HG03342 (cell line): ENCODE results near the gene PIK3C3.

ENCODE experiments used
- ATAC-seq: cut with Tn5 transposase; IDR thresholded peaks from one replicate; pipeline ENCODE4 v1.9.1; 2021; ENCODE audit warnings: mild to moderate bottlenecking, moderate library complexity; ENCODE audit not compliant: unreplicated experiment

Gene PIK3C3

DNA sequence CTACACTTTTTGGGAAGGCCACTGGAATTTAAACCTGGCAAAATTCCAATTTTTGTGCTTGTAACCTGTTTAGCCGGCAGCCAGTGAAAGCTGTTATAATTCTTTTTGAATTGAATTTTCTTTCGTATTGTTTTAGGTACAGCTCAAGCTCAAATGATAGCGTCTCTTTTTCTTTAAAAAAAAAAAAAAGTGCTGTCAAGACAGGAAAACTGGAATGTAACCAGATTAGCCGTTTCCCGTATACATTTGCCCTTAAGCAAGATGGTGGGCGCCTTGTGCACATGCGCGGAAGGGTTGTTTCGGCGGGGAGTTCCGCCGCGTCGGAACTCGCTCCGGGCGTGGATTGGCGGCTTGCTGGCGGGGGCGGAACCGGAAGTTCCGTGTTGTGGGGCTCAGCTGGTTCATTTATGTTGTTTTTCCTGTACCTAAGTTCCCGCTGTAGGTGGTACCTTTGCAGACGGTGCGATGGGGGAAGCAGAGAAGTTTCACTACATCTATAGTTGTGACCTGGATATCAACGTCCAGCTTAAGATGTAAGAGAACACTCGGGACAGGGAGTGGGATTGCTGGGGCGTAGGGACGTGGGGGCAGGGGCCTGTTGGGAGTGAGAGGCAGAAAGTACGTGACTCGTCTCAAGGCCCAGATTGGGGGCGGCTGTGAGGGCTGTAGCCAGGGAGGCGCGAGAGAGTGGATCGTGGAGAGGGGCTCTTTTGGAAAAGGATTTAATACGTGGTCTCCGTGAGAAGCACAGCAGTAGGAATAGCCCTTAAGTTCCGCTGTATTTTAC, at the start of gene PIK3C3:
Gene PIK3C3 (plus strand): TSS at position 408 of the 787 bp plus-strand sequence. CDS start 58 bp downstream, at position 466.
- ATAC-seq, result peak; percentile 98

DNA sequence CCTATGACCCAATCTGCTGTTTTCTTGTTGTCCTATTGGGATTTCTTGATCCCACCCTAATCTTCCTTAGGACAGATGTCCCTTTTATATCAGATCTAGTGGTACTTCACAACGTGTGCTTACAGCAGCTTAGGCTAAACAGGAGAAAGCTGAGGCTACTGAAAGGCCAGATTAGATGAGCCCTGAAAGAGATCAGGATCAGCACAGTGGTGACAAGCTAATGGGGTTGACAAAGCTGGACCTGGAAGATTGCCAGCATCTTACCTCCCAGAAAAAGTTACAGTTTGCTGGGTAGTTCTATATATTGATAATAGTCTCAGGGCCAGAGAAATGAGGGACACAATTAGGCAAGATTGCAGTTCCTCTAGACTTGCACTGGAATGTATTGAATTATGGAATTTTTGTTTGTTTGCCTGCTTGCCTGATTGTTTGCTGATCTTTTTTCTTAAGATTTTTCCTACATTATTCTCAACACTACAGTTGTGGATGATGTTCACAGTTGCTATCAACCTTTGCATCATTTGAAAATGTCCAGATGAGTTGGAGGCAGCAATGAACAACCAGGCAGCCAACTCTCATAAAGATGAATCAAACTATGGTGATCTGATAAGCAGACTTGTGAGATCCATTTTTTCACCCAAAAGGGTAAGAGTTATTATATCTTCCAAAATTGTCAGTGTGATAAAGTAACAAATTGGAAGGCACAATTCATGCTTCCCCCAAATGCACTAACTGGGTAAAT, 49.1 kb upstream of the PIK3C3 start:
- no peak for ATAC-seq

DNA sequence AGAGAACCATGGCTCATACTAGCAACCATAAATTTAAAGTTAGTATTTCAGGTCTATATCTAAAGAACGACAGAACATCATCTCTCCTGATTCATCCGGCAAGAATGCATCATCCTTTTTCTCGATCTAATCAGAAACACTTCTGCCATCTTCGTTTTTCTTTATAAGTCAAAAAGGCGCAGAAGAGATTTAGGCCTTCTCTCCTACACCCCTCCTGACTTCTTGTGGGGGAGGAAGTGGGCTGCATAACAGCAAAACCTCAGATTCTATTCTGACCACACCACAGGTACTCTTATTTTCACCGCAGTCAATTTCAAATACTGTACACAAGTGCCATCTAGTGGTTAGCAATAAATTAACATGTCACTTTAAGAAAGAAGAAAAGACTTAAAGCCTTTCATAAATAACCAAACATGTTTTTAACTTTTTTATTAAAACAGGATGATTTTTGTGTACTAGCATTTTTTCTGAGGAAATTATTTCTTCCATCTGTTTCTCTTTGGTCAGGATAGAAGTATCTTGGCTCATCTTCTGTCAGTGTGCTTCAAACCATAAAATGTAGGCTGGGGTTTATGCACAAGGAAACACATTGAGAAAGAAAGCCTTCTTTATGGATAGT, 48.4 kb upstream of the PIK3C3 start:
- peak; percentile 94 for ATAC-seq

- no peak for ATAC-seq
Measured at GRCh38 chr18:41917181-41917580, 37.9 kb upstream of the PIK3C3 start.

DNA sequence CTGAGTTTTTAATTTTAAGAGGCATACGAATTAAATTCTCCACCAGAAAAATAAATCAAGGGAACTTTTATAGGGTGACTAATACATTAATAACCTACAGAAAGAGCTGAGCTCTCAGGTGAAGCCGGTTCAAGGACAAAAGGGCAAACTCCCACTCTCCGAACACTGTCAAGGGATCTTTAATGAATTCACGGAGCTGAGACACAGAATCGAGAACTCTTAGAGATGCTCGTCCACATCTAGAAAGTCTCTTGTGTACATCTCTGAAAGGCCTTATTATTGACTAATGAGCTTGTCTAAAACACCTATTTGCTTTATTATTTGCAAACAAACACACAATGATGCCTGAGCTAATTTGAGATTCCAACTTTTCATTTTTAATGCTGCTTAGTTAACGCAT, 33.3 kb upstream of the PIK3C3 start:
- ATAC-seq, result no peak

DNA sequence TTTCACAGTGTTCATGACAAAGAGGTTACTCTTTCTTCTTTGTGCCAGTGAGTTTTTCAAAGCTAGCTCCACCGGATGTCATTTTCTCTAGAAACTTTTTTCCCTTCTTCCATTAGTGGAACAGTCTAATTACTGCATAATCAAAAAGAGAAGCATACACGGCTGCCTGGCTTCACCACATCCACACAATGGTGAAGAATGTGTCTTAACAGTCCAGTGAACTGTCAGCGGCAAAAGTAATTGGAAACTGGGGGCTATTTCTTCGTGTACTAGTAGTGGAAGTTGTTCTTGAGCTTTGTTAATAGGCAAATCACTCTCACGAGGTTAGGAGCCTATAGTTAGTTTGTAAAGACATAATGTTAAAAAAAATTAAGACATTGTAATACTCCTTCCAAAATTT, 32.9 kb upstream of the PIK3C3 start:
- ATAC-seq, result no peak

GRCh38 chr18:41922841-41923240, 32.2 kb upstream of the PIK3C3 start:
- ATAC-seq, result no peak

DNA sequence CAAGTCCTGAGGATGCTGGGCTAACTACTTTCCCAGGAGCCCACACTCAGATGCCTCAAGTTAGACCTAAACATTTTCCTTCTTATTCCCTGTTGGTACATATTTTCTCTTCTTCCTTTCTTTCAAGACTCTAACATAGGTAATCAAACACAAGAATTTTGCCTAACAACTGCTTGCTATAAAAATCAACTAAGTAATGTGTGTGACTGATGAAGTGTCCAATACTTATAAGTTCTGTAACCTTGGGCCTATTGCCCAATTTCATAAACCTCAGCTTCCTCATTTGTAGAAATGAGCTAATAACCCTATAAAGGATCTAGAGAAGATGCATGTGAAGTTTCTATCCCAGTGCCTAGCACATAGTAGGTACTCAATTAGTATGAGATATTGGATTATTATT, 31.6 kb upstream of the PIK3C3 start:
- no peak for ATAC-seq

- no peak for ATAC-seq
Measured at GRCh38 chr18:41928581-41928980, 26.5 kb upstream of the PIK3C3 start.

DNA sequence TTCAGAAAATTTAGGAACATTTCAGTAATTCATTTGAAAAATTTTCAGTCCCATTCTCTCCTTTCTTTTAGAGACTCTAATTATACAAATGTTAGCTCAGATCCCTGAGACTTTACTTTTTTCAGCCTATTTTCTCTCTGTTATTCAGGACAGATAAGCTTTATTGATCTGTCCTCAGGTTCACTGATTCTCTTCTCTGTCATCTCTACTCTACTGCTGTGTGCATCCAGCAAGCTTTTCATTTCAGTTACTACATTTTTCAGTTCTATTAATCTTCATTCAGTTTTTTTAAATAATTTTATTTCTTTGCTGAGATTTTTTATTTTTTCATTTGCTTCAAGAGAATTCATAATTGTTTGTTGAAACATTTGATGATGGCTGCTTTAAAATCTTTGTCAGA, 22.1 kb upstream of the PIK3C3 start:
- no peak for ATAC-seq

GRCh38 chr18:41933778-41934177, 21.3 kb upstream of the PIK3C3 start:
- no peak for ATAC-seq

GRCh38 chr18:41936471-41937134, 18.4 kb upstream of the PIK3C3 start:
- ATAC-seq, result no peak

- no peak for ATAC-seq
Measured at GRCh38 chr18:41938445-41938844, 16.6 kb upstream of the PIK3C3 start.

DNA sequence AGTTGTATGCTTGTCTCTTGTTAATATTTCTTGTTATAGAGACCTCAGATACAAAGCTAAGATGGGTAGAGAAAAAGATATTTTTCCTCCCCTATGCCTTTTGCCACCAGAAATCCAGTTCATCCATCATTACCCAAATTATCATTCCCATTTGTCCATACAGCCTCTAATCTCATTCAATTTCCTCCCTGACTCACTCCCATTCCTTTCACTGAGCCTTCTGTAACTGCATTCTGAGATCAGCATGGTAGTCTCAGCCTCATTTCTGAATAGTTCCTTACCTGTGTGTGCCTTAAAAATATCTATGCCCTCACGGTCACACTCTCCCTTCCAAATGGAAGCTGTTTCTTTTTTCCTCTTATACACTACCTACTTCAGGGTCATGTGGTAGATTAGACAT, 15.7 kb upstream of the PIK3C3 start:
- ATAC-seq, result no peak

- no peak for ATAC-seq
Measured at GRCh38 chr18:41940506-41941215, 14.4 kb upstream of the PIK3C3 start.

DNA sequence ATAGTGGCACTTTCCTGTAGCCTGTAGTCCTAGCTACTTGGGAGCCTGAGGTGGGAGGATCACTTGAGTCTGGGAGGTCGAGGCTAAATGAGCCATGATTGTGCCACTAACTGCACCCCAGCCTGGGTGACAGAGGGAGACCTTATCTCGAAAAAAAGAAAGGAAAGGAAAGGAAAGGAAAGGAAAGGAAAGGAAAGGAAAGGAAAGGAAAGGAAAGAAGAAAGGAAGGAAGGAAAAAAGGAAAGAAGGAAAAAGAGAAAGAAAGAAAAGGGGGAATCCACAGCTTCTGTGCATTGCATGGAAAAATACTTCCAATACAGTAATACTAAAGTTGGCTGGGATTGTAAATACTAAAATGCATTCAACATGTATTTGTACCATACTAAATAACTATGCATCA, 12.8 kb upstream of the PIK3C3 start:
- no peak for ATAC-seq

- no peak for ATAC-seq
Measured at GRCh38 chr18:41948544-41949110, 6.4 kb upstream of the PIK3C3 start.

GRCh38 chr18:41949206-41949920, 5.7 kb upstream of the PIK3C3 start:
- no peak for ATAC-seq

DNA sequence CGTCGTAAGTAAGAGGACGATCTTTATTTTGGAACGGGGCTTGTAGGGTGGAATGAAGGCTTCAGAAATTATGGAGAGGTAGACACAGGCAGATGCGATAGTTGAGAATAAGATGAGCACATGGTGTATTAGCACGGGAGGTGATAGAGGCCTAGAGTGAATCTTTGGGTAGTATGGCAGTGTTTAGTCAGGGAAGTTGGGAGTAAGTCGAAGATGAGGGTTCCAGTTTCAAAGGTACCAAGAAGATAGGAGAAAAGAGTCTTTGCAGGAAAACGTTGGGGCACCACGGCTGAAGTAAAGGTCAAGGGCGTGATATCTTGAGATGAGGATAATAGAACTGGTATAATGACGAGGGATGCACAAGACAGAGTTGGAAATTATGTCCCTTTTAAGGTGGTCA, 654 bp downstream of the PIK3C3 start:
- no peak for ATAC-seq

GRCh38 chr18:41959045-41959444, 4.0 kb downstream of the PIK3C3 start:
- ATAC-seq, result no peak
